Uterus (tissue), 4 donors: ENCODE measurements around the gene LRCH3. TPM values are rescaled to one million over a fixed set of nuclear protein-coding genes. Genes with fewer than 3 reads are reported as not detected.

ENCODE experiments used
- DNase-seq, 2 donors: peaks; one replicate each; pipeline ENCODE4 v3.0.0-alpha.2; 2019 to 2020
- H3K27ac ChIP-seq, 2 donors: fragments of 200-600 bp; sonication (generic); 1 replicate in 1 of 2; 2 replicates in 1 of 2; pipeline ENCODE4 v1.5.1; 2016 to 2018
- H3K27me3 ChIP-seq, 2 donors: fragments of 200-600 bp; sonication (generic); one replicate each; pipeline ENCODE4 v1.5.1; 2018 to 2019; ENCODE audit warnings: control low read depth in 1 of 2
- H3K36me3 ChIP-seq, 2 donors: fragments of 200-600 bp; sonication (generic); one replicate each; pipeline ENCODE4 v1.5.1; 2019; ENCODE audit warnings: control low read depth in 1 of 2
- H3K4me1 ChIP-seq, 2 donors: fragments of 200-600 bp; sonication (generic); one replicate each; pipeline ENCODE4 v1.5.1; 2018 to 2019; ENCODE audit warnings: control low read depth in 1 of 2
- H3K4me3 ChIP-seq, 2 donors: fragments of 200-600 bp; sonication (generic); 1 replicate in 1 of 2; 2 replicates in 1 of 2; pipeline ENCODE4 v1.5.1; 2018 to 2019; ENCODE audit warnings: mild to moderate bottlenecking in 1 of 2
- H3K9me3 ChIP-seq, 2 donors: fragments of 200-600 bp; sonication (generic); one replicate each; pipeline ENCODE4 v1.5.1; 2019; ENCODE audit warnings: control low read depth in 1 of 2
- CTCF ChIP-seq, 4 experiments: fragments of 200-600 bp in 2 of 4; fragments of 450-650 bp in 2 of 4; sonication (generic) in 2 of 4; IDR thresholded peaks; one replicate each; pipeline ENCODE4 v1.5.1; 2016 to 2019; ENCODE audit warnings: antibody characterized with exemption in 4 of 4, mild to moderate bottlenecking in 2 of 4, moderate library complexity in 1 of 4
- POLR2A ChIP-seq, 2 donors: fragments of 450-650 bp; IDR thresholded peaks; one replicate each; pipeline ENCODE4 v1.6.1; 2016; ENCODE audit warnings: antibody characterized with exemption in 2 of 2, mild to moderate bottlenecking in 1 of 2, moderate library complexity in 1 of 2
- intact Hi-C: fragments of 100-400 bp; cut with DNase I; formaldehyde crosslinking; loops from one replicate; pipeline ENCODE4 v1.15.1; 2023; ENCODE audit warnings: low total_unique reads
- total RNA-seq, 4 donors: library from RNA; depleted of rRNA in 3 of 4; stranded (reverse); fragments of >200 nt in 3 of 4; gene quantifications; one replicate each; pipeline versions ENCODE4 v1.1.0 to v1.2.4, GENCODE V29; 2014 to 2023
- donor health status: DM: yes; HTN: yes; CAD: no.

The LRCH3 gene
- total RNA-seq, 4 donors from 2014 or later, result 73.5 to 108 (median 100) TPM

GRCh38 chr3:197874653-197875052 is 83.6 kb downstream of the LRCH3 start:
- no peaks in the 10 kb centered on the region for H3K4me1 ChIP-seq
- intact Hi-C loops, result no loop called here
- no peaks in the 10 kb centered on the region for H3K36me3 ChIP-seq
- no peak overlapping the region for H3K27ac ChIP-seq
- H3K4me3 ChIP-seq, result no peak overlapping the region
- H3K9me3 ChIP-seq, result no peaks in the 10 kb centered on the region
- DNase-seq, result no peak
- no peaks in the 10 kb centered on the region for H3K27me3 ChIP-seq
- no peak for TF ChIP-seq CTCF (IDR thresholded peaks at IDR 0.05)
- no peak for TF ChIP-seq POLR2A (IDR thresholded peaks at IDR 0.05)

GRCh38 chr3:197877902-197878301 is 86.8 kb downstream of the LRCH3 start:
- Histone ChIP-seq H3K27me3 (no peaks in the 10 kb centered on the region), H3K4me3 (no peak overlapping the region), H3K36me3 (no peaks in the 10 kb centered on the region), H3K9me3 (no peaks in the 10 kb centered on the region), H3K4me1 (no peaks in the 10 kb centered on the region), H3K27ac (no peak overlapping the region)
- intact Hi-C loops, result no loop called here
- TF ChIP-seq POLR2A (IDR thresholded peaks at IDR 0.05) (no peak), CTCF (IDR thresholded peaks at IDR 0.05) (no peak)
- no peak for DNase-seq

GRCh38 chr3:197878427-197878826 is 87.4 kb downstream of the LRCH3 start:
- no peak for TF ChIP-seq POLR2A (IDR thresholded peaks at IDR 0.05)
- TF ChIP-seq CTCF (IDR thresholded peaks at IDR 0.05), result no peak

GRCh38 chr3:197880491-197881269 is 89.6 kb downstream of the LRCH3 start:
- DNase-seq, result no peak
- Histone ChIP-seq H3K4me3 (no peak overlapping the region), H3K9me3 (no peaks in the 10 kb centered on the region), H3K4me1 (no peaks in the 10 kb centered on the region), H3K27me3 (no peaks in the 10 kb centered on the region), H3K27ac (no peak overlapping the region), H3K36me3 (no peaks in the 10 kb centered on the region)
- intact Hi-C loops, result no loop called here
- TF ChIP-seq POLR2A (IDR thresholded peaks at IDR 0.05) (no peak), CTCF (IDR thresholded peaks at IDR 0.05) (no peak)

More at GRCh38 chr3:197878427-197878826, 87.4 kb downstream of the LRCH3 start:
- no peaks in the 10 kb centered on the region for H3K4me1 ChIP-seq
- DNase-seq, result no peak
- intact Hi-C loops, result no loop called here
- H3K27me3 ChIP-seq, result no peaks in the 10 kb centered on the region
- no peak overlapping the region for H3K4me3 ChIP-seq
- H3K27ac ChIP-seq, result no peak overlapping the region
- no peaks in the 10 kb centered on the region for H3K9me3 ChIP-seq
- no peaks in the 10 kb centered on the region for H3K36me3 ChIP-seq

GRCh38 chr3:197881270-197881969 is 90.4 kb downstream of the LRCH3 start:
- no peak overlapping the region for H3K27ac ChIP-seq
- H3K27me3 ChIP-seq, result no peaks in the 10 kb centered on the region
- no peaks in the 10 kb centered on the region for H3K4me1 ChIP-seq
- no peak for DNase-seq
- H3K9me3 ChIP-seq, result no peaks in the 10 kb centered on the region
- no peak for TF ChIP-seq CTCF (IDR thresholded peaks at IDR 0.05)
- TF ChIP-seq POLR2A (IDR thresholded peaks at IDR 0.05), result no peak
- no peaks in the 10 kb centered on the region for H3K36me3 ChIP-seq
- intact Hi-C loops, result no loop called here
- no peak overlapping the region for H3K4me3 ChIP-seq
